ENCODE measurements around the gene SKOR1.

Gene SKOR1

DNA sequence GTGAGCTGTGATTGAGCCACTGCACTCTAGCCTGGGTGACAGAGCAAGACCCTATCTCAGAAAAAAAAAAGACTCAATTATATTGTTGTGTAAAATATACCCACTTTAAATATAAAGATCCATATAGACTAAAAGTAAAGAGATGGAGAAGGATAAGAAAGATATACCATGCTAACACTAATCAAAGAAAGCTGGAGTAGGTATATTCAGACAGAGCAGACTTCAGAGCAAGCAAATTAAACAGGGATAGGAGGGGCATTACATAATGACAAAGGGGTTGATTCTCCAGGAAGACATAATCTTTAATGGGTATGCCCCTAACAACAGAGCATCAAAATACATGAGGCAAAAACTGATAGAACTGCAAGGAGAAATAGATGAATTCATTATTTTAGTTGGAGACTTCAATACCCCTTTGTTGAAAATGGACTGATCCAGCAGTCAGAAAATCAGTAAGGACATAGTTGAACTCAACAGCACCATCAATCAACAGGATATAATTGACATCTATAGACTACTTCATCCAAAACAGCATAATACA, 45.6 kb downstream of the SKOR1 start:
- Histone ChIP-seq H3K4me1 (ENCODE audit: low read depth, poor library complexity, severe bottlenecking) (no peaks in the 10 kb centered on the region), H2AFZ (ENCODE audit: low read depth) (no peak overlapping the region), H3K27me3 (ENCODE audit: insufficient read depth, low read depth) (no peaks in the 10 kb centered on the region), H3K36me3 (ENCODE audit: insufficient read depth) (no peaks in the 10 kb centered on the region), H4K20me1 (ENCODE audit: insufficient read depth) (no peaks in the 10 kb centered on the region), H3K4me3 (IDR thresholded peaks at IDR 0.05; ENCODE audit: insufficient read depth, low read depth, low read length) (no peak overlapping the region), H3K4me2 (no peak overlapping the region), H3K9ac (no peak overlapping the region), H3K79me2 (ENCODE audit: insufficient read depth, low read depth) (no peaks in the 10 kb centered on the region), H3K27ac (no peak overlapping the region)
- TF ChIP-seq, protein P1, sequence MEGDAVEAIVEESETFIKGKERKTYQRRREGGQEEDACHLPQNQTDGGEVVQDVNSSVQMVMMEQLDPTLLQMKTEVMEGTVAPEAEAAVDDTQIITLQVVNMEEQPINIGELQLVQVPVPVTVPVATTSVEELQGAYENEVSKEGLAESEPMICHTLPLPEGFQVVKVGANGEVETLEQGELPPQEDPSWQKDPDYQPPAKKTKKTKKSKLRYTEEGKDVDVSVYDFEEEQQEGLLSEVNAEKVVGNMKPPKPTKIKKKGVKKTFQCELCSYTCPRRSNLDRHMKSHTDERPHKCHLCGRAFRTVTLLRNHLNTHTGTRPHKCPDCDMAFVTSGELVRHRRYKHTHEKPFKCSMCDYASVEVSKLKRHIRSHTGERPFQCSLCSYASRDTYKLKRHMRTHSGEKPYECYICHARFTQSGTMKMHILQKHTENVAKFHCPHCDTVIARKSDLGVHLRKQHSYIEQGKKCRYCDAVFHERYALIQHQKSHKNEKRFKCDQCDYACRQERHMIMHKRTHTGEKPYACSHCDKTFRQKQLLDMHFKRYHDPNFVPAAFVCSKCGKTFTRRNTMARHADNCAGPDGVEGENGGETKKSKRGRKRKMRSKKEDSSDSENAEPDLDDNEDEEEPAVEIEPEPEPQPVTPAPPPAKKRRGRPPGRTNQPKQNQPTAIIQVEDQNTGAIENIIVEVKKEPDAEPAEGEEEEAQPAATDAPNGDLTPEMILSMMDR (conservative IDR thresholded peaks at IDR 0.05; ENCODE audit: low read depth, low read length) = no peak

DNA sequence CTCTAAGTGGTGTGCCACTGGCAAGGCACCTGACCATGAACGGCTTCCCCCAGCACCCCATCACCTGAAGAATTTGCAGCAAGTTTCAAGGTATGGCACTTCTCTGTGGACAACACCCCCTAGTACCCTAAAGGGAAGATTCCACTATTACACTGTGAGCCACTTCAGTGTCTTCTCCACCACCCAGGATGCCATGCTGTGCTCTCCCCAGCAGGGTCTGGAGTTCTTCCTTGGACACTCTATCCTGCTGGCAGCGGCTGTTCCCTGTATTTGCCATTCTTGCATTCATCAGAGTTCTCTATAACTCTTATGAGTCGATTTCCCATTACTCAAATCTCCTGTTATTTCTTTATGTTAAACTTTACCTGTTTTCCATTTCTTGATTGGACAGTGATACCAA, 48.5 kb downstream of the SKOR1 start:
- no peak overlapping the region for H2AFZ ChIP-seq (ENCODE audit: low read depth)
- no peaks in the 10 kb centered on the region for H3K4me1 ChIP-seq (ENCODE audit: low read depth, poor library complexity, severe bottlenecking)
- no peak overlapping the region for H3K9ac ChIP-seq
- H4K20me1 ChIP-seq (ENCODE audit: insufficient read depth) = no peaks in the 10 kb centered on the region
- no peak overlapping the region for H3K4me3 ChIP-seq (IDR thresholded peaks at IDR 0.05; ENCODE audit: insufficient read depth, low read depth, low read length)
- H3K27me3 ChIP-seq (ENCODE audit: insufficient read depth, low read depth) = no peaks in the 10 kb centered on the region
- H3K4me2 ChIP-seq = no peak overlapping the region
- no peaks in the 10 kb centered on the region for H3K36me3 ChIP-seq (ENCODE audit: insufficient read depth)
- no peaks in the 10 kb centered on the region for H3K79me2 ChIP-seq (ENCODE audit: insufficient read depth, low read depth)
- H3K27ac ChIP-seq = no peak overlapping the region
- TF ChIP-seq, protein P1 (conservative IDR thresholded peaks at IDR 0.05; ENCODE audit: low read depth, low read length) = no peak

DNA sequence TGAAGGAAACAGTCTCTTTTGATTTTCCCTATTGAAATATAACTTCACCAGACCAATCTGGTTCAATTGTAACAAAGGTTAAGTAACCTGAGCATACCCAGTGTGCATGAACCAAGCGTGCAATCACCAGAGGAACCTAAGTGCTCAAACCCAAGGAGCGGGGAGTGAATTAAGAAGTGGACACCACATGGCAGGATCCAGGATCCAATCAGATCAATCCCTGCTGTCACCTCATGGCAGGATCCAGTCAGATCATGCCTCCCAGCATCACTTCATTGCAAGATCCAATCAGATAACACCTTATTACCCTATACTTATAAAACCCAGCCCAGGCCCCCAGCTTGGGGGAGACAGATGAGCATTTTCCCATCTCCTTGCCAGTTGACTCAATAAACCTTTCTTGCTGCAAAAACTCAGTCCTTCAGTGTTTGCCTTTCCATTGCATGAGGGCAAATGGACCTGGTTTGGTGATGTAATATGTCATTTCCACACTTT, 53.5 kb downstream of the SKOR1 start:
- Histone ChIP-seq H3K27me3 (ENCODE audit: insufficient read depth, low read depth) (no peaks in the 10 kb centered on the region), H3K9ac (no peak overlapping the region), H2AFZ (ENCODE audit: low read depth) (no peak overlapping the region), H3K4me1 (ENCODE audit: low read depth, poor library complexity, severe bottlenecking) (no peaks in the 10 kb centered on the region), H3K4me3 (IDR thresholded peaks at IDR 0.05; ENCODE audit: insufficient read depth, low read depth, low read length) (no peak overlapping the region), H4K20me1 (ENCODE audit: insufficient read depth) (no peaks in the 10 kb centered on the region), H3K27ac (no peak overlapping the region), H3K79me2 (ENCODE audit: insufficient read depth, low read depth) (no peaks in the 10 kb centered on the region), H3K4me2 (no peak overlapping the region), H3K36me3 (ENCODE audit: insufficient read depth) (no peaks in the 10 kb centered on the region)
- TF ChIP-seq, protein P1 (conservative IDR thresholded peaks at IDR 0.05; ENCODE audit: low read depth, low read length) = no peak

DNA sequence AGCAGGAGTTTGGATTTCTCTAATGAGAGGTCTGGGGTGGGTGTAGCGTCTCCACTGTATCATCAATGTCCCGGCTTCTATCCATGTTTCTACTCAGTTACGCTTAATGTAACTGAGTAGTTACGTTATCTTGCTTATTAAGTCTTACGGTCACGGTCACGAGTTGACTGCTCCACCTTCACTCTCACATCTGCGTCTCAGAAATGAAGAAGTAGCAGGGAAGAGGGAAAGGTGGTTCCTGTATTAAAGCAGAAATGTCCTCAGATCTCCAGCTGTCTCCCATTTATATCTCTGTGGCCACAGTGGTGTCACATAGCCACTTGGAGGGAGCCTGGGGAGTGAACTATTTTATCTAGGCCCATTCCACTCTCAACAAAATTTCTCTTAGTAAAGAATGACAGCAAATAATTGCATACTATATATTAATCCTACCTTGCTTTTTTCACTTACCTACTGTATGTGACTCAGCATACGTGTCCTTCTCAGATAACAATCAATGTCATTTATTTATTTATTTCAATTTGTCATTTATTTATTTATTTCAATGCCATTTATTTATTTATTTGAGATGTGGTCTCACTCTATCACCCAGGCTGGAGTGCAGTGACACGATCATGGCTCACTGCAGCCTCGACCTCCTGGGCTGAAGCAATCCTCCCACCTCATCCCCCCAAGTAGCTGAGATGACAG, 54.3 kb downstream of the SKOR1 start:
- TF ChIP-seq, protein P1 (conservative IDR thresholded peaks at IDR 0.05; ENCODE audit: low read depth, low read length) = no peak
- Histone ChIP-seq H3K4me1 (ENCODE audit: low read depth, poor library complexity, severe bottlenecking) (peaks cover 4% of the 10 kb centered on the region), H3K4me2 (no peak overlapping the region)

More for the DNA sequence above, 54.3 kb downstream of the SKOR1 start:
- Histone ChIP-seq H3K9ac (no peak overlapping the region), H3K36me3 (ENCODE audit: insufficient read depth) (no peaks in the 10 kb centered on the region), H3K27me3 (ENCODE audit: insufficient read depth, low read depth) (no peaks in the 10 kb centered on the region), H3K79me2 (ENCODE audit: insufficient read depth, low read depth) (no peaks in the 10 kb centered on the region), H2AFZ (ENCODE audit: low read depth) (no peak overlapping the region), H3K4me3 (IDR thresholded peaks at IDR 0.05; ENCODE audit: insufficient read depth, low read depth, low read length) (no peak overlapping the region), H4K20me1 (ENCODE audit: insufficient read depth) (no peaks in the 10 kb centered on the region), H3K27ac (no peak overlapping the region)

Measured in KMS-11 (cell line).